Breast epithelium (tissue), 3 donors: Measurements from ENCODE around the gene SAYSD1.

ENCODE experiments used
- CTCF ChIP-seq, 3 donors: fragments of 450-650 bp; IDR thresholded peaks; one replicate each; pipeline ENCODE4 v1.5.1; 2016 to 2017; ENCODE audit warnings: antibody characterized with exemption in 3 of 3, mild to moderate bottlenecking in 3 of 3, moderate library complexity in 3 of 3
- POLR2A ChIP-seq: fragments of 450-650 bp; IDR thresholded peaks from one replicate; pipeline ENCODE4 v1.6.1; 2016; ENCODE audit warnings: antibody characterized with exemption, mild to moderate bottlenecking, moderate library complexity
- POLR2AphosphoS5 ChIP-seq, 3 donors: sonication (generic); formaldehyde crosslinking; IDR thresholded peaks; one replicate each; pipeline ENCODE4 v1.6.1; 2017; ENCODE audit warnings: antibody characterized with exemption in 3 of 3

DNA sequence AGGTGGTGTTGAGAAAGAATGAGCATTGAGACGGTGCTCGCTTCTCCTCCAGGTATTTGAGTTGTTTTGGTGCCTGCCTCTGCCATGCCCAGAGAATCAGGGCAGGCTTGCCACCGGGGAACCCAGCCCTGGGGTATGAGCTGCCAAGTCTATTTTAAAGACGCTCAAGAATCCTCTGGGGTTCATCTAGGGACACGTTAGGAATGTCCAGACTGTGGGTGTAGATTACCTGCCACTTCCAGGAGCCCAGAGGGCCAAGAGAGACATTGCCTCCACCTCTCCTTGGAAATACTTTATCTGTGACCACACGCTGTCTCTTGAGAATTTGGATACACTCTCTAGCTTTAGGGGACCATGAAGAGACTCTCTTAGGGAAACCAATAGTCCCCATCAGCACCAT, 28.3 kb downstream of the SAYSD1 start:
- TF ChIP-seq POLR2A: no peak
- no peak for TF ChIP-seq POLR2AphosphoS5 (IDR thresholded peaks at IDR 0.05)
- no peak for TF ChIP-seq CTCF (IDR thresholded peaks at IDR 0.05)
